Glutamatergic neuron (in vitro differentiated cells): ENCODE measurements around the gene PNKD. TPM values are rescaled to one million over a fixed set of nuclear protein-coding genes. Genes with fewer than 3 reads are reported as not detected.
A peak's percentile ranks its signal among the peaks of the same experiment; 100 is the strongest.

Experiments
- DNase-seq: peaks from one replicate; pipeline ENCODE4 v3.0.0; 2022
- H3K27ac Mint-ChIP-seq: one replicate; pipeline ENCODE4 v1.8.0; 2020; ENCODE audit warnings: mild to moderate bottlenecking, mixed read lengths, inconsistent platforms; ENCODE audit not compliant: unreplicated experiment
- H3K27me3 Mint-ChIP-seq: one replicate; pipeline ENCODE4 v1.8.0; 2020; ENCODE audit warnings: mild to moderate bottlenecking, moderate library complexity, mixed read lengths, inconsistent platforms; ENCODE audit not compliant: unreplicated experiment
- H3K36me3 Mint-ChIP-seq: one replicate; pipeline ENCODE4 v1.8.0; 2020; ENCODE audit warnings: mild to moderate bottlenecking, mixed read lengths, inconsistent platforms; ENCODE audit not compliant: unreplicated experiment
- H3K4me1 Mint-ChIP-seq: one replicate; pipeline ENCODE4 v1.8.0; 2020; ENCODE audit warnings: mild to moderate bottlenecking, low read depth, mixed read lengths, inconsistent platforms; ENCODE audit not compliant: unreplicated experiment
- H3K4me3 Mint-ChIP-seq: one replicate; pipeline ENCODE4 v1.8.0; 2020; ENCODE audit warnings: mild to moderate bottlenecking, mixed read lengths, inconsistent platforms; ENCODE audit not compliant: unreplicated experiment
- H3K9me3 Mint-ChIP-seq: one replicate; pipeline ENCODE4 v1.8.0; 2020; ENCODE audit warnings: mild to moderate bottlenecking, moderate library complexity, mixed read lengths, inconsistent platforms; ENCODE audit not compliant: unreplicated experiment
- total RNA-seq: library from RNA; stranded (reverse); fragmentation: NEBNext Ultra II Directional; extraction: Animal tissue kit (Norgen Biotek cat#: 25700); gene quantifications from one replicate; pipeline ENCODE4 v1.2.1, GENCODE V29; 2021; ENCODE audit not compliant: unreplicated experiment
- TF ChIP-seq, protein P1 (sequence below): fragments of 200-600 bp; sonication (generic); IDR thresholded peaks from one replicate; pipeline ENCODE4 v1.5.0; 2021; ENCODE audit not compliant: partially characterized antibody, unreplicated experiment

PNKD gene
- total RNA-seq, 1 donor from 2014 or later, result 44.2 TPM

DNA sequence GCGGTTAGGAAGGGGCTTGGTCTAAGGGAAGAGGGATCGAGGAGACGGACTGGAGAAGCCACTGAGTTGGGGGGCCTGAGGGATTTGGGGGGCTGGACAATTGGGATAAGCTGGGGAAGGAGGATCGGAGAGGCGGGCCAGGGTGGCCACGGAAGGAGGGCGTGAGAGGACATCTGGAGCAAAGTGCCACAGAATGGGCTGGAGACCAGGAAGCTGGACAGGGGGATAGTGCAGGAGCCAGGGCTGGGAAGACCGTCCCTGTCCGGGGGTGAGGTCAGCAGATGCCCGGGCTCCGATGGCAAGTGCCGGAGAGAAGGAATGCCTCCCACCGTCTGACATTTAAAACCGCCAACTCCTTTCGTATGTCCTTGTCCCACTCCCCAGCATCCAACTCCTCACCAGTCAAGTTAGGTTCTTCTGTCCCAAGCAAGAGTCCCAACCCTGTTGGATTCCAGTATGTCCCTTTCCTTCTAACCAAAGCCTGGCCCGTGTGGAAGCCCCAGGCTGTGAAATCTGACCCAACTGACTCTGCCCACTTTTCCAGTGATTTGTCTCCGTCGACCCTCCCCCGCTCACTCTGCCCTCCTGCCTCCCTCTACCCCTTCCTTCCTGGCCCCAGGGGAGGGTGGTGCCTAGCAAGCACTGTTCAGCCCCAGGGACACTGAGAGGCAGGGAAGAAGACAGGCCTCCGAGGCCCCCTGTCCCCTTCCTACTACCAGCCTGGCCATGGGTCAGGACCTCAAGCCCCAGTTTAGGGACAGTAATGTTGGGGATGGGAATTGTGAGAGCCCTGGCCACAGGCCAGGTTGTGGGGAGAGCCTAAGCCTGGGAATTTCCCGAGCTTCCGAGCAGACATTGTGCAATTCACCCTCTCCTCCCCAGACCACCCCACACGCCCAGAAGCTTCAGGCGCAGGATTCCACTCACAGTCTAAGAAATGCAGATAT, 53.5 kb downstream of the PNKD start:
- TF ChIP-seq, protein P1, sequence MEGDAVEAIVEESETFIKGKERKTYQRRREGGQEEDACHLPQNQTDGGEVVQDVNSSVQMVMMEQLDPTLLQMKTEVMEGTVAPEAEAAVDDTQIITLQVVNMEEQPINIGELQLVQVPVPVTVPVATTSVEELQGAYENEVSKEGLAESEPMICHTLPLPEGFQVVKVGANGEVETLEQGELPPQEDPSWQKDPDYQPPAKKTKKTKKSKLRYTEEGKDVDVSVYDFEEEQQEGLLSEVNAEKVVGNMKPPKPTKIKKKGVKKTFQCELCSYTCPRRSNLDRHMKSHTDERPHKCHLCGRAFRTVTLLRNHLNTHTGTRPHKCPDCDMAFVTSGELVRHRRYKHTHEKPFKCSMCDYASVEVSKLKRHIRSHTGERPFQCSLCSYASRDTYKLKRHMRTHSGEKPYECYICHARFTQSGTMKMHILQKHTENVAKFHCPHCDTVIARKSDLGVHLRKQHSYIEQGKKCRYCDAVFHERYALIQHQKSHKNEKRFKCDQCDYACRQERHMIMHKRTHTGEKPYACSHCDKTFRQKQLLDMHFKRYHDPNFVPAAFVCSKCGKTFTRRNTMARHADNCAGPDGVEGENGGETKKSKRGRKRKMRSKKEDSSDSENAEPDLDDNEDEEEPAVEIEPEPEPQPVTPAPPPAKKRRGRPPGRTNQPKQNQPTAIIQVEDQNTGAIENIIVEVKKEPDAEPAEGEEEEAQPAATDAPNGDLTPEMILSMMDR, result no peak
- peaks cover 13% of the 10 kb centered on the region for H3K27me3 Mint-ChIP-seq
- H3K27ac Mint-ChIP-seq, result peak overlapping the region; percentile 76
- H3K9me3 Mint-ChIP-seq, result peaks cover 8% of the 10 kb centered on the region
- H3K36me3 Mint-ChIP-seq, result no peaks in the 10 kb centered on the region
- H3K4me3 Mint-ChIP-seq, result peak overlapping the region; percentile 98
- peak; percentile 39 for DNase-seq
- peaks cover 44% of the 10 kb centered on the region for H3K4me1 Mint-ChIP-seq

DNA sequence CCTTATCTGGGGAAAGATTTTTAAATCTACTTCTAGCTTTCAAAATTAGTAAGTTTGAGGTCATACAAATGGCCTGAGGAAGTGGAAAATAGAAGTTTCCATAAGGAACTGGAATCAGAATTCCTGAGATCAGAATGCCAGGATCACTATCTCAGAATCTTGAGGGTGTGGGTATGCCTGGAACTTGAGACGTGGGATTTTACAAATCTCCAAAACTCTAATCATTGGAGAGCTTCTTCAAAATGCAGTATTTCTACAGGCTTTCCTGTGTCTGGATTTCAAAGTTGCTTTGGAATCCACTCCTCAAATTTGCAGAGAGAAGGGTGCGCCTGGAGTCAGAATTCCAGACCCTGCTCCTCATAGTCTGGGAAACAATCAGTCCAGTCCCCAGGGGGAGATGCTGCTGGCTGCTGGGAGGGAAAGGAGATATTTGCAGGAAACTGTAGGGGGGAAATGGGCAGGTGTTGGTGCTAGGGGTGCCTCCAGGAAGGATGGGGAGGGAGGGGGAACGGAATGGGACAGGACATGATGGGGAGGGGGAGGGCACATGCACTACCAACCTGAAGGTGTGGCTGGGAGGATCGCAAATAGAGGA, 55.3 kb downstream of the PNKD start:
- no peak overlapping the region for H3K27ac Mint-ChIP-seq
- H3K4me3 Mint-ChIP-seq, result no peak overlapping the region
- TF ChIP-seq, protein P1, result no peak
- H3K4me1 Mint-ChIP-seq, result peaks cover 58% of the 10 kb centered on the region
- no peak for DNase-seq
- no peaks in the 10 kb centered on the region for H3K36me3 Mint-ChIP-seq
- peaks cover 12% of the 10 kb centered on the region for H3K9me3 Mint-ChIP-seq
- H3K27me3 Mint-ChIP-seq, result peaks cover 10% of the 10 kb centered on the region

DNA sequence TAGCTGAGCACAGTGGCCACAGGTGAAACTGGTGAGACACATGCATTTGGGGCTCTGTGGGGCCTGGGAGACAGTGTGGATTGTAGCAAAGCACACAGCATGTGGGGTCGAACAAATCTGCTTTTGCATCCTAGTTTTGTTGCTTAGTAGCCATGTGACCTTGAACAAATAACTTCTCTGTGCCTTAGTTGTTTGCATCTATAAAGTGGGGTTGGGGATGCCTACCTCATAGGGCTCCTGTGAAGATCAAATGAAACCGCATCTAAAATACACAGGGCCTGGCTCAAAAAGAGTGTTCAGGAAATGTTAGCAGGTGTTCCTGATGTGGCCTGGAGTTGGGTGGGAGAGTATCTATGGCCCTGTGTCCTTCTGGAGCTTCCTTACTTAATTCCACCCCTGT, 56.0 kb downstream of the PNKD start:
- peak overlapping the region; percentile 28 for H3K27ac Mint-ChIP-seq
- H3K4me1 Mint-ChIP-seq, result peaks cover 58% of the 10 kb centered on the region
- DNase-seq, result no peak
- no peak overlapping the region for H3K4me3 Mint-ChIP-seq
- TF ChIP-seq, protein P1, result no peak
- H3K36me3 Mint-ChIP-seq, result no peaks in the 10 kb centered on the region
- H3K27me3 Mint-ChIP-seq, result peaks cover 10% of the 10 kb centered on the region
- peaks cover 14% of the 10 kb centered on the region for H3K9me3 Mint-ChIP-seq

DNA sequence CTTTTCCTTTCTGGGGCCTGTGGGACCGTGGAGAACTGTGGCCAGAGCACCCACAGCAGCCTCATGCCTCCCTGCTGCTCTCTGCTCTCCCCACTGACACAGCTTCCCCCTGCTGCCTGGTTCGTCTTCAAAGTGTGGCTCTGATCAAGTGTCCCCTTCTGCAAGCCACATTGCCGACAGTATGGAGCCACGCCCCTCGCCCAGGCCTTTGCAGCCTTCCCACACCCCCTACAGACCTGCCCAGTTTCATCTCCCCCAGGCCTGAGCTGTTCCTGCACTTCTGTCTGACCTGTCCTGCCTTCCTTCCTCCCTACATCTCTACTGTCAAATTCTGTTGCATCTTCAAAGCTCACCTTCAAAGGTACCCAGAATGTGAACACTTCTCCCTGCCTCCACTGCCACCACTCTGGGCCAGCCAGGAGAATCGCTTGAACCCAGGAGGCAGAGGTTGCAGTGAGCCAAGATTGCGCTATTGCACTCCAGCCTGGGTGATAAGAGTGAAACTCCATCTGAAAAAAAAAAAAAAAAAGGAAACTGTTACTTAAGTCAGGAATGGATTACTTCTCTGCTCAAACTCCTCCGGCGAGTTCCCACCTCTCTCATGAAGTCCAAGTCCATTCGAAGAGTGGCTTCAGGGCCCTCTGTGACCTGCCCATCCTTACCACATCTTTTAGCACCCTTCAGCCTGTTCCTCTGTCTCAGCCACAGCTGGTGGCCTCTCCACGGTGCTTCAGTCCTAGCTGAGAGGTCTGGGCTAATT, 57.3 kb downstream of the PNKD start:
- H3K9me3 Mint-ChIP-seq, result peaks cover 8% of the 10 kb centered on the region
- peaks cover 9% of the 10 kb centered on the region for H3K27me3 Mint-ChIP-seq
- DNase-seq, result no peak
- H3K4me1 Mint-ChIP-seq, result peaks cover 61% of the 10 kb centered on the region
- TF ChIP-seq, protein P1, result no peak
- peak overlapping the region; percentile 67 for H3K27ac Mint-ChIP-seq
- no peaks in the 10 kb centered on the region for H3K36me3 Mint-ChIP-seq
- H3K4me3 Mint-ChIP-seq, result peak overlapping the region; percentile 35
